Measurements from ENCODE around the gene NR1I2. TPM values are rescaled to one million over a fixed set of nuclear protein-coding genes. Genes with fewer than 3 reads are reported as not detected.

NR1I2 gene
- polyA plus RNA-seq, 1 donor, result 0.78 TPM

DNA sequence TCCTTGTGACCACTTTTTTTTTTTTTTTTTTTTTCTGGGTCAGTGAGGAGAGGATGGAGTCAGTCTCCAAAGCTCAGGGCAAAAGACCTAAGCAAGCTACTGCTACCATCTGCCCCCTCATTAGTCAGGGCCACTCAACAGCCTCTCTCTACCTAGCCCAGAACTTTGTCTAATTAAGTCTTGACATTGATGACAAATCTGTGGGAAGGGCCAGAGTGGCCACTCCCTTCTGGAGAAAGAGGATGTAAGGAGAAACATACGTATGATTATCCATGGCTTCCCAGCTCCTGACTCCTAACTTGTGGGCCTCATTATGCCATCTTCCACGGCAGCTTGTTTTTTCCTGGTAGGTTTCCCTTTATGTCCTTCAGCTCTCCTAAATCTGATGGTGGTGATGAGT is 37.9 kb downstream of the NR1I2 start:
- no peak for DNase-seq

DNA sequence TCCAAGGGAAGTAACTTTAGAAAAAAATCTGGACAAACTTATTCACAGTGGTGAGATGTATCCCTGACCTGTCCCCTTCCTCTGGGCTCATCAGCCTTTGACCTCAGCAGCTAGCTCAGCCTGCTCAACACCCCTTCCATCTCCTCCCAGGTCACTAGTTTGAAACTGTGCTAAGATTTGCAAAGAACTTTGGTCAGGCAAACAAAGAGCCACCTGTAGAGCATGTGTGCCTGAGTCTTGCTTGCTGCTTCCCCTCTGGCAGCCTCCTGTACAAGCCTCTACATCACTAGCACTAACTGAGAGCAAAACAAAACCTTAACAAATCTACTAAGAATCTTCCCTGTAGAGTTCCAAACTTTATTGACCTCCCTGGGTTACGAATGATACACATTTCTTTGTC is 43.9 kb downstream of the NR1I2 start:
- no peak for DNase-seq

DNA sequence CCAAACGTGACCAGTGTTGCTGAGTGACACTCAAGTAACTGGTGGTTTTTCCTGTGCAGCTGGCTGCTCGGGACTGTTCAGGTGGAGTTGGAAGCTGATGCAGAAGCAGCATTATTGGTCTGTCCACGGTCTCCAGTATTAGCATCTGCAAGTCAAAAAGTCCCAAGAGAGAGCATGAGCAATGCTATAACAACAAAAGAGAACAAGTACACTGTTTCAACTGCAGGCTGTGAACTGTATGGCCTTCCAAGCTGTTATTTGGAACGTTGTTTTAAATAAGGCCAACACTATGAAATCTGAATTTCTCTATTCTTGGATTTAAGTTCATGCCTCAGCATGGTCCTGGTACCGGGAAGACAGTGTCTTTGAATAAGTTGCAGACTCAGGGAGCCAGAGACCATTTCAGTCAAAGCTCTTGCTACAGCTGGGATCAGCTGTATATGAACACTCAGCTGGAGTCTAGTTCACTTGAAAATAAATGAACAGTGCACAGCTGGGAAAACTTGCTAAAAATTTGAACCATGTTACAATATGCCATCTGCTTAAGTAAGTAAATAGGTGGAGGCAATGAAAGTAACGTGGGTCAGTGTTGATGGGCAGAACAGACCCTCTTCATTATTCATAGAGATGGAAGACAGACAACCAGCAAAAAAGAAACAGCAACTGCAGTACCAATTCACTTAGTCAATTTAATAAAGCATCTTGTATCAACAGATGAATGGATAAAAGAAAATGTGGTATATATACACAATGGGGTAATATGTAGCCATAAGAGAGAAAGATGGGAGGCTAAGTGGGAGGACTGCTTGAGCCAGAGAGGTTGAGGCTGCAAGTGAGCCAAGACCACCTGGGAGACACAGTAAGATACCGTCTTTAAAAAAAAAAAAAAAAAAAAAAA is 45.1 kb downstream of the NR1I2 start:
- no peak for DNase-seq

DNA sequence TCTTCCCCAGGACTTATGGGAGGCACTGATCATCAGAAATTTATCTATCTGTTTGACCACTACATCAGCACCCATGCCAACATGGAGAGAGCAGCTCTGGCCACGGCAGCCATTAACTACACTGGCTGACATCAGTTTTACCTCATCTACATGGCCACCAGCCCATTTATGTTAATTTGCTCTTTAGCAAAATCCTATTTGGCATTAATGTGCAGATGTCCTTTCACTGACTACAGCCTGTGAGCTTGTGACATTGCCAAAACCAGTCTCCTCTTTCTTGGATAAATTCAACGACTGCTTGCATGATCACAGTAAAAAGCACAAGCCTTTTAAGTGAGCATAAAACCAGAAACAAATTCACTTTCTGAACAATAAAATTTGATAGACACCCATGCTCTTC is 47.5 kb downstream of the NR1I2 start:
- DNase-seq, result no peak

DNA sequence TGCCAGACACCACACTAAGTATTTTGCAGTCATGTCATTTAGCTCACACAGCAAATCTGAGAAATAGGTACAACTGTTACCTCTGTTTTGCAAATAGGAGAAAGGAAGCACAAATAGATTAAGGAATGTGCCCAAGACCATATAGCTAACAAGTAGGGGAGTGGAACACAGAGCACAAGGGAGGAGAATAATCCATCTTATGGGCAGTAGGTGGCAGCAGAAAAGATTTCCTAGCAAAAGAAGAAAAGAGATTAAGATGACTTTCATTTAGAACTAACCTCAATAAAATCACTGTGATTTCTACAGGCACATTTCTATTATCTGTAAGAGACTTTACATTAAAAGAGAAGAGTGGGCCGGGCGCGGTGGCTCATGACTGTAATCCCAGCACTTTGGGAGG is 49.1 kb downstream of the NR1I2 start:
- no peak for DNase-seq

DNA sequence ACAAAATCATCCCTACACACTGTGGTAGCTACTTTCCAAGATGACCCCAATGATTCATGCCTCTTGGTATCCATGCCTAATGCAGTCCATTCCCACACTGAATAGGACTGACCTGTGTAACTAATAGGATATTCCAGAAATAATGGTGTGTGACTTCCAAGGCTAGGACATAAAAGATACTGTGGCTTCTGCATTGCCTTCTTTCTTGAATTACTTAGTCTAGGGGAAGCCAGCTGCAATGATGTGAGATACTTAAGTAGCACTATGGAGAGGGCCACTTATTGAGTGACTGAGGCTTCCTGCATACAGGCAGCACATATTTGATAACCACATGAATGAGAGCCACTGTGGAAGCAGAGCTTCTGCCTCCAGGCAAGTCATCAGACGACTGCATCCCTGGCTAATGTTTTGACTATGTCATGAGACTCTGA is 50.1 kb downstream of the NR1I2 start:
- no peak for DNase-seq

DNA sequence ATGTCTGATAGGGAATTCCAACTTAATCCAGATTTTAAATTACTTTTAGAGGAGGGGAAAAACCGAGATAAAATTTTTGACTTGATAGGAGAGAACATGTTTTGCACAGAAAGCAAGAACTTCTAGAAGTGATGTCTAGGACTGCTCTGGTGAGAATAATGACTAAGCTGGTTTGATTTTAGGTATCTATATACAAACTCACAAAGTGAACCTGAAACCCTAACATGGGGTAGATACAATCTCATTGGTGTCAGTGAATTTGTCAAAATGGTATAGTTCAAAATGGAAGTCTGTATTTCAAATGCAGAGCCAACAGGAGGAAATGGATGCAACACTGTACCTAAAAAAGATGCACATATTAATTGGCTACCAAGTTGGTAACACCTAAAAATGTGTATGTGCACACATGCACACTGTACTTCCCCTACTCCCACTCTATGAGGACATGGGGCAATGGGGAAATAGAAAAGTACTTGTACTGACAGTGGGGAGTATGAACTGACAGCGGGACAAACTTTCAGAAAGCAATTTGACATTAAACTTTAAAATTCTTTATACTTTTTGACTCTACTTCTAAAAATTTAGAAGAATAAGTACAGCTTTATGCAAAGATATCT is 53.0 kb downstream of the NR1I2 start:
- DNase-seq, result no peak

DNA sequence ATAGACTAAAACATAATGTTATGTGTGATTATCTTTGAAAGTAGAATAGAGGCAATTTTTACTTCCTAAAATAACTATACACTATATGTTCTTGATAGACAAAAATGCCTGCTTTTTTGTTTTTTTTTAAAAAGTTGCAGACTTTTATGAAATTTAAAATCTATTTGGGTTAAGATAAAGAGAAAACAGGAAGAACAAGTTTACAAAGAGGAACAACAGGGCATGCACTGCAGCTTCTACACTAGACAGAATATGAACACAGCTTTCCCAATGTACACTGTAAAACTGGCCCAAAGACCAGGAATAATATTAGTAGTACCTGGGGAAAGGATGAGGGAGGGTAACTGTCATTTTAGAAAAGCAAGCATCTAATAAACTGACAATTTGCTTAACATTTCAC is 53.7 kb downstream of the NR1I2 start:
- no peak for DNase-seq

DNA sequence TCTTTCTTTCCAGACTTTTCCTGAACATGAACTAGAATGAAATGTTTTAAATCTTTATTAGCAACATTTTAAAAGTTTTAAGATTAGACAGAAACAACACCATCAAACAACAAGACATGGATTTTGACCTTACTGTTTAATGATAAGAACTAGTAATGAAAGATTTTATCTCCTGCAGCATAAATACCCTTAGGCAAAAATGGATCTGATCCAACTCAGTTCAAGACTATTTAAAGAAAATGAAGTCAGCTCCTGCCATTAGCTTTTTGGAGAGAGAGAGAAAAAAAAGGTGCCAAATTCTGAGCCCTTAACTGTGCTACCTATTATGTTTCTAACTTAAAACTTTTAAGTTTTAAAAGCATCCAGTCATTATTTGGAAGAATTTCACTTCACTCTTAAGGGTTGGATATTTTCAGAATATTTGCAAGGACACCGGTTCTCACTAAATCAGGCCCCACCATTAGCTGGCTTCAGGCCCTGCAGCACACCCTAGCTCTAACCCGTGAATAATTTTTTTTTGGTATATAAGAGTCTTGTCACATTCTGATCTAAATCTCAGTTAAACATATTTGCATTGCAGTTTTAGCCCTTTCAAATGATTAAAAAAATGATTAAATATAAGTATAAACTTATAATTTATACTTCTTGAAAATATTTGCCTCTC is 60.0 kb downstream of the NR1I2 start:
- DNase-seq, result no peak

DNA sequence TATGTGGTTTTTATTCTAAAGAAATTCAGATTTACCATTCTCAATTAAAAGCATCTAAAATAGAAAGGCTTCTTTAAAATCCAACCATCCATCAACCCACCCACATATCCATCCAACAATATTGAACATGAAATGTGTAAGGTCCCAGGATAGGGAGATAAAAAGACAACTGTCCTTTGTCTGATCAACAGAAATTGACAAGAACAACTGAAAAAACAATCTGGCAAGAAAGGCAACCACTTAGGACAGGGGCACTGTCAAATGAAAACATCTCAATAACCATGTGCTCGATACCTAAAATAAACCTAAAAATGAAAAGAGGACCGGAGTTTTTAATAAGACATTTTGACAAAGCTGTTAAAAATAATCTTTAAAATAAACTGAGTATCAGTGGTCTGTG is 67.2 kb downstream of the NR1I2 start:
- no peak for DNase-seq

DNA sequence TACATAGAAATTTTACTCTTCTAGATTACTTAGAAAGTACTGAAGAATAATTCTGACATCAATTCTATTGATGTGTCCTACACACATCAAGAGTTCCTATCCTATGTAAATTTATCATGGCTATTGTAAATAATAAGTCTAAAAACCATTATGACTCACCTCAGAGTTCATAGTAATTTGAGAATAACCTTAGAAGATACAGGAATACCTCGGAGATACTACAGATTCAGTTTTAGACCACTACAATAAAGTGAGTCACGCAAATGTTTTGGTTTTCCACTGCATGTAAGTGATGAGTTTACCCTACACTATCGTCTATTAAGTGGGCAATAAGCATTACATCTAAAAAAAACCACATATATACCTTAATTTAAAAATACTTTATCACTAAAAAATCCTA is 74.8 kb downstream of the NR1I2 start:
- no peak for DNase-seq

DNA sequence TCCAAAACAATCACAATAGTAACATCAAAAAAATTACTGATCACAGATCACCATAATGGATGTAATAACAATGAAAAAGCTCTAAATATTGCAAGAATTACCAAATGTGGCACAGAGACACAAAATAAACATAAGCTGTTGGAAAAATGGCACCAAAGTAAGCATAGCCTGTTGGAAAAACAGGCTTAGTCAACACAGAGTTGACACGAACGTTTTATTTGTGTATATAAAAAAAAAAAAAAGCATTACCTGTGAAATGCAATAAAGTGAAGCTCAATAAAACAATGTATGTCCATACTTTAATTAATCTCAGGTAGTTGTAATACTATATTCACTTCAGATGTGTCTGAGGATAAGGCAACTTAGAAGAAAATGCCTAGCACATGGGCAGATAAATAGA is 77.1 kb downstream of the NR1I2 start:
- DNase-seq, result no peak

DNA sequence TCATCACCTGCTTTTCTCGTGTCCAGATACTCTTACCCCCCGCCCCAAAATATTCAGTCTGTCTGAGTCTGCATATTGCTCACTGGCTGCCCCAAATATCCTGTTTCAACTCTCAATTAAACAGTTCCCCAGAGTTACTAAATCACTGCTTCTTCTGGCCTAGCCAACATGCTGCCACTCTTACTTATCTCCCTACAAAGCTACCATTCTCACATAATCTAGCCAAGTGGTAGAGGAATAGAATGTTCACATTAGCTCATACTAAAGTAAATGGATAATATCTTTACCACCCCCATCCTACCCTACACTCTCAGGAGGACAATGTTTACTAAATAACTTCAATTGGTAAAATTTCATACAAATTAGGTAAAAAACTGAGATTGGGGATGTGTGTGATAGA is 77.8 kb downstream of the NR1I2 start:
- no peak for DNase-seq

DNA sequence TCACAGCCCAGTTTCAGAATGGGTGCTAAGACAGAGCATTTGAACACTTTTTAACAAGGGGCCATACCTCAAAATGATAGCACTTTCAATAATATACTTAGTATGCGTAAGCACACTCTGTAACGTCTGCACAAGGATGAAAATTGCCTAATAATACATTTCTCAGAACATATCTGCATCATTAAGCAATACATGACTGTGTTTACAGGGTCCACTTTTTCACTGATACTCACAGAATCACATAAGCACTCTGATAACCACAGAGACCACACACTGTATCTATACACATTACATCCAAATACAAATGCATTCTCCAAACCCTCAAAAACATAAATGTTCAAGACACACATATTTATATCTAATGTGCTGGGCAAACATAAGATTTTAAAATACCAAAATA is 79.8 kb downstream of the NR1I2 start:
- no peak for DNase-seq

DNA sequence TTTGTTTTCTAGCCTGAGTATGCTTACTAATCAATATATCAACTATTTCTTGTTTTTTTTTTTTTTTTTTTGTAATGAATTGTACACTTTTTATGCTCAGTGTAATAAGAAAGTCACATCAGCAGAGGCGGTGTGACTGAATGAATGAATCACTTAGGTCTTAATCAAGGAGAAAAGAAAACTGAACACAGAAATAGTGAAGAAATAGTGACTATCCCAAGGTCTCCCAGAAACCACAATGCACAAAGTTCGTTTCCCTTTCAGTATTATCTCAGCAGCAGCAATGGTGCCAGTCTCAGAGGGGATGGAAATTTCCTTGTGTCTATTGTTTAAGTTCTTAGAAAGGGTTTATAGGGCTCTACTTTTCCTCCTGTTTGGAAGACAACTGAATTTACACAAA is 80.7 kb downstream of the NR1I2 start:
- no peak for DNase-seq

DNA sequence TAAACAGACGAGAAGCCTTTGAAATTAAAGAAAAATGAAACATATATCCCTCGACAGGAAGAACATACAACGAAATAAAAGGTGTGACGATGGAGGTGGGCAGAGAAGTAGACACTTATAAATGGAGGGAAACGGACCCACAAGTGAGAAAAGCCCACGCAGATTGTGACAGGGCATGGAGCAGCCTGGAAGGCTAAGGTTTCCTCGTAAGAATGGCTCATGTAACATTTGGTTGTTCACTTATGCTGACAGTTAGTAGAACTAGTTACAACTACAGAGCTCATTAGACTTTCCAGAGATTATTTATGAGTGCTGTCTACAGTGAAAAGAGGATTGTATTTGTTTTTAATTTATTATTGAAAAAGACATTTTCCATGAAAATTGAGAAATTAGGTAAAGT is 82.6 kb downstream of the NR1I2 start:
- DNase-seq, result peak; percentile 33

Other genes with a start within 250 kb of the NR1I2 start
- gene CD80, start 222.5 kb upstream of the NR1I2 start, polyA plus RNA-seq (ENCODE audit: insufficient read length), result 0.20 TPM
- gene ADPRH, start 202.6 kb upstream of the NR1I2 start, polyA plus RNA-seq (ENCODE audit: insufficient read length), result 6.3 TPM
- 7.3 TPM for gene PLA1A, start 184.2 kb upstream of the NR1I2 start, polyA plus RNA-seq (ENCODE audit: insufficient read length)
- gene POPDC2, start 121.5 kb upstream of the NR1I2 start, polyA plus RNA-seq (ENCODE audit: insufficient read length), result 7.7 TPM
- gene COX17, start 104.7 kb upstream of the NR1I2 start, polyA plus RNA-seq (ENCODE audit: insufficient read length), result 36.7 TPM
- 35.7 TPM for gene CFAP91, start 79.1 kb upstream of the NR1I2 start, polyA plus RNA-seq (ENCODE audit: insufficient read length)

Data from left kidney (tissue), 2 donors.